ENCODE data around the gene GTF2IRD1.

DNA sequence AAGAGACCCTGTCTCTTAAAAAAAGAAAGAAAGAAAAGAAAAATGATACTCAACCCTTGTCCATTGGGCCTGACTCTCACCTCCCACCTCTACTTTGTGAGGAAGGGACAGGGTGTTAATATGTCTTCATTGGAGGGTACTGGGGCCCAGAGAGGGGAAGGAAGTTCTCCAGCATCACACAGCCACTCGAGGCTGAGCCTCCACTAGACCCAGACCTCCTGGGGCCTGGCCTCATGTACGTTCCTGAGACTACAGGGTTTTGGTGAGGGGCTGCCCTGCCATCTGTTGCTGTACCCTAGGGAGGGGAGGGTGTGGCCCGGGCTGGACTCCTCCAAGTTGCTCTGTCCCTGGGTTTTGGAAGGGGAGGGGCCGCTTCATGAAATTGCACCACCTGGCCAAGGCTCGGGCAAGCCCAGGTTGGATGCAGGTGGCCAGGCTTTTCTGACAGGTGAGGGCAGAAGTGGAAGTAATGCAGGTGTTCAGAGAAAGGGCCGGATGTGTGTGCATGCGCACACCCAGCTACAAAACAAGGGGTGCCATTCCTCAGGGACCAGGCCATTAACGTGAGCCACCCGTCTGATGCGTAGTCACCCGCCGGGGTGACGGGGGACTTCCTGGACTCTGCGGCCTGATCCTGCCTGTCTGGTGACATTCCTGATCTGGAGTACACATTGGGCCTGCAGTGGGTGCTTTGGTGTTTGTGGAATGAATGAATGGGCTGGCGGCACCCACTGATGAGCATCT, 21.7 kb downstream of the GTF2IRD1 start:
- TF ChIP-seq, protein P1, sequence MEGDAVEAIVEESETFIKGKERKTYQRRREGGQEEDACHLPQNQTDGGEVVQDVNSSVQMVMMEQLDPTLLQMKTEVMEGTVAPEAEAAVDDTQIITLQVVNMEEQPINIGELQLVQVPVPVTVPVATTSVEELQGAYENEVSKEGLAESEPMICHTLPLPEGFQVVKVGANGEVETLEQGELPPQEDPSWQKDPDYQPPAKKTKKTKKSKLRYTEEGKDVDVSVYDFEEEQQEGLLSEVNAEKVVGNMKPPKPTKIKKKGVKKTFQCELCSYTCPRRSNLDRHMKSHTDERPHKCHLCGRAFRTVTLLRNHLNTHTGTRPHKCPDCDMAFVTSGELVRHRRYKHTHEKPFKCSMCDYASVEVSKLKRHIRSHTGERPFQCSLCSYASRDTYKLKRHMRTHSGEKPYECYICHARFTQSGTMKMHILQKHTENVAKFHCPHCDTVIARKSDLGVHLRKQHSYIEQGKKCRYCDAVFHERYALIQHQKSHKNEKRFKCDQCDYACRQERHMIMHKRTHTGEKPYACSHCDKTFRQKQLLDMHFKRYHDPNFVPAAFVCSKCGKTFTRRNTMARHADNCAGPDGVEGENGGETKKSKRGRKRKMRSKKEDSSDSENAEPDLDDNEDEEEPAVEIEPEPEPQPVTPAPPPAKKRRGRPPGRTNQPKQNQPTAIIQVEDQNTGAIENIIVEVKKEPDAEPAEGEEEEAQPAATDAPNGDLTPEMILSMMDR (conservative IDR thresholded peaks at IDR 0.05; ENCODE audit: low read depth, low read length): no peak
- no peak for TF ChIP-seq EZH2 (IDR thresholded peaks at IDR 0.05; ENCODE audit: borderline replicate concordance, low read depth, low read length, poor library complexity, severe bottlenecking)

All from A673 (cell line).